Ascending aorta (tissue), 2 donors: Measurements from ENCODE around the gene EHD4. TPM values are rescaled to one million over a fixed set of nuclear protein-coding genes. Genes with fewer than 3 reads are reported as not detected.

Experiments used
- DNase-seq, 2 donors: peaks; one replicate each; pipeline ENCODE4 v3.0.0-alpha.2; 2019; ENCODE audit warnings: low spot score in 2 of 2
- H3K27ac ChIP-seq, 2 donors: fragments of 200-600 bp; sonication (generic); one replicate each; pipeline ENCODE4 v1.5.1; 2016 to 2017; ENCODE audit warnings: mild to moderate bottlenecking in 1 of 2
- H3K27me3 ChIP-seq: fragments of 200-600 bp; sonication (generic); one replicate; pipeline ENCODE4 v1.5.1; 2017
- H3K36me3 ChIP-seq, 2 donors: fragments of 200-600 bp; sonication (generic); one replicate each; pipeline ENCODE4 v1.5.1; 2016
- H3K4me1 ChIP-seq, 2 donors: fragments of 200-600 bp; sonication (generic); one replicate each; pipeline ENCODE4 v1.5.1; 2016 to 2017; ENCODE audit warnings: mild to moderate bottlenecking in 1 of 2
- H3K4me3 ChIP-seq, 2 donors: fragments of 200-600 bp; sonication (generic); one replicate each; pipeline ENCODE4 v1.5.1; 2016 to 2017; ENCODE audit warnings: mild to moderate bottlenecking in 1 of 2
- H3K9me3 ChIP-seq, 2 donors: fragments of 200-600 bp; sonication (generic); one replicate each; pipeline ENCODE4 v1.5.1; 2016
- intact Hi-C: fragments of 100-400 bp; cut with DNase I; formaldehyde crosslinking; loops from one replicate; pipeline ENCODE4 v1.15.1; 2023
- total RNA-seq: library from RNA; depleted of rRNA; stranded (reverse); fragments of >200 nt; gene quantifications from one replicate; pipeline ENCODE4 v1.1.0, GENCODE V29; 2016
- TF ChIP-seq, protein P1 (sequence below), 3 experiments: fragments of 200-600 bp in 2 of 3; fragments of 450-650 bp in 1 of 3; sonication (generic) in 2 of 3; IDR thresholded peaks; one replicate each; pipeline ENCODE4 v1.5.1; 2016 to 2019; ENCODE audit warnings: antibody characterized with exemption in 3 of 3, mild to moderate bottlenecking in 1 of 3, moderate library complexity in 1 of 3

The EHD4 gene
- total RNA-seq, 1 donor from 2014 or later, result 70.4 TPM

DNA sequence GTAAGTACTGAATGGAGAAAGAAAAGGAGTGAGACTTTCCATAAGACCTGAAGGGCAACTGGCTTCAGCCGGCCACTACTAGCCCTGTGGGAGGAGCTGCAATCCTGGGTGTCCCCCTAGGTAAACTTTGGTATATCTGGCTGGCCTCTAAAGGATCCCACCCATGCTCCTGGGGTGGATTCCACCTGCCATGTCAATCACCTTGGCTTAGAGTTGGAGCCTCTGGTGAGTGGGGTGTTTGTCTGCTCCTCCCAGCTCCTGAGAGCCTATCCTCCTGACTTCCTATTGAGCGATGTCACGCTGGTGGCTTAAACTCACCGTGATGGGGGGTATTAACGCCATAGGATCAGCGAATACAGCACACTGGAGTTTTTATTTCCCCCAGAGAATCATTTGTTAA is 81.1 kb downstream of the EHD4 start:
- TF ChIP-seq, protein P1, sequence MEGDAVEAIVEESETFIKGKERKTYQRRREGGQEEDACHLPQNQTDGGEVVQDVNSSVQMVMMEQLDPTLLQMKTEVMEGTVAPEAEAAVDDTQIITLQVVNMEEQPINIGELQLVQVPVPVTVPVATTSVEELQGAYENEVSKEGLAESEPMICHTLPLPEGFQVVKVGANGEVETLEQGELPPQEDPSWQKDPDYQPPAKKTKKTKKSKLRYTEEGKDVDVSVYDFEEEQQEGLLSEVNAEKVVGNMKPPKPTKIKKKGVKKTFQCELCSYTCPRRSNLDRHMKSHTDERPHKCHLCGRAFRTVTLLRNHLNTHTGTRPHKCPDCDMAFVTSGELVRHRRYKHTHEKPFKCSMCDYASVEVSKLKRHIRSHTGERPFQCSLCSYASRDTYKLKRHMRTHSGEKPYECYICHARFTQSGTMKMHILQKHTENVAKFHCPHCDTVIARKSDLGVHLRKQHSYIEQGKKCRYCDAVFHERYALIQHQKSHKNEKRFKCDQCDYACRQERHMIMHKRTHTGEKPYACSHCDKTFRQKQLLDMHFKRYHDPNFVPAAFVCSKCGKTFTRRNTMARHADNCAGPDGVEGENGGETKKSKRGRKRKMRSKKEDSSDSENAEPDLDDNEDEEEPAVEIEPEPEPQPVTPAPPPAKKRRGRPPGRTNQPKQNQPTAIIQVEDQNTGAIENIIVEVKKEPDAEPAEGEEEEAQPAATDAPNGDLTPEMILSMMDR (IDR thresholded peaks at IDR 0.05), result no peak
- Histone ChIP-seq H3K27me3 (no peaks in the 10 kb centered on the region), H3K4me1 (peaks cover 0 to 12% of the 10 kb centered on the region in 2 donors), H3K27ac (no peak overlapping the region), H3K9me3 (no peaks in the 10 kb centered on the region), H3K36me3 (no peaks in the 10 kb centered on the region), H3K4me3 (no peak overlapping the region)
- no peak for DNase-seq
- intact Hi-C loops, result no loop called here

DNA sequence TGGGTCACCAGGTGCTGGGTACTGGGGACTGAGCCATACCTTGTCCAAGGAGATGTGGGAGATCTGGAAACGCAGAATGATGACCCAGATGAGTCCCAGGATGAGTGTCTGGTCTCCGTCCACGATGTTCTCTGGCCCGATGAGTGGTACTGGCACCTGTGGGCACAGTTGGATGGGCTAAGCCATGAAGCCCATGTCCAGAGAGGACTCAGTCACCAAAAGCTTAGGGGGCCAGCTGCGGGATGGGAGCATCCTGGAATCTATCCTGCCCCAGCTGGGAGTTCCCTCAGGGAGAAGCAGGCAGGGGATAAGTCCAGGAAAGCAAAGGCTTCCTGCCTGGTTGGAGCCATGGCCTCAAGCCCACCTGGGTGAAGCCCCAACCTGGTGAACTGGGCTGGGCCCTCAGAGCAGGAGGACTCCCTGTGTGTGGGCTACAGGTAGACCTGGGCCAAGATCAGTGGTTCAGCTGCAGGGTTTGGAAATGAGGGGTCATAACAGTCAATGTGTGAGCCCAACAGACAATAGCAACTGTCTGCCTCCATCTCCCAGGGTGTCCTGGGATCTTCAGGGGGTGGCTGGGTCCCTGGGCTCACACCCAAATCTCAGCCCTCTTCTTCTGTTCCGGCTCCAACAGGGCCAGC is 82.2 kb downstream of the EHD4 start:
- Histone ChIP-seq H3K9me3 (no peaks in the 10 kb centered on the region), H3K4me1 (peaks cover 0 to 11% of the 10 kb centered on the region in 2 donors), H3K36me3 (no peaks in the 10 kb centered on the region), H3K4me3 (no peak overlapping the region), H3K27me3 (no peaks in the 10 kb centered on the region), H3K27ac (no peak overlapping the region)
- TF ChIP-seq, protein P1 (IDR thresholded peaks at IDR 0.05), result no peak
- intact Hi-C loops, result no loop called here
- no peak for DNase-seq

DNA sequence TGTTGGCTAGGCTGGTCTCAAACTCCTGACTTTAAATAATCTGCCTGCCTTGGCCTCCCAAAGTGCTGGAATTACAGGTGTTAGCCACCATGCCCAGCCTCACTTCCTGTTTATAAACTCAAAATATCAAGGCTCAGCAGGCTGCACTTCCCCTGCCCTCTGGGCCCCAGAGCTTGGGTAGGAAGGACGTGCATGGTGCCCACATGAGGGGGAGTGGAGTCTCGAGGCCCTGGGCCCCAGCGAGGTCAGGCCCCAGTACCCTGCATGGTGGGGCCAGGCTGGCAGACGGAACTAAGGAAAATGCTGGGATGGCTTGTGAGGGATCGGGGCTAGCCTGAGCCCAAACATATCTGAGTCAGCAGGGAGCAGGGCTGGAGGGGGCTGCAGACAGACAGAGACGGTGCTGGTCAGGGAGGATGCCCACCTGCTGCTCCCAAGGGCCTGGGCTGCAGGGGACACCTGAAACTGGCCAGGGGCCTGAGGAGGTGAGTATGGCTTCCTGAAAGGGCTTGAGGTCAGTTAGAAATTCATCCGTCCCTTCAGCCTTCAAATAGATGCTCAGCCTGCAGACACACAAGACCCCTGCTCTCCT is 83.6 kb downstream of the EHD4 start:
- Histone ChIP-seq H3K27ac (no peak overlapping the region), H3K36me3 (no peaks in the 10 kb centered on the region), H3K4me1 (no peaks in the 10 kb centered on the region), H3K4me3 (no peak overlapping the region), H3K9me3 (no peaks in the 10 kb centered on the region), H3K27me3 (no peaks in the 10 kb centered on the region)
- DNase-seq, result no peak
- intact Hi-C loops, result no loop called here
- TF ChIP-seq, protein P1 (IDR thresholded peaks at IDR 0.05), result no peak

DNA sequence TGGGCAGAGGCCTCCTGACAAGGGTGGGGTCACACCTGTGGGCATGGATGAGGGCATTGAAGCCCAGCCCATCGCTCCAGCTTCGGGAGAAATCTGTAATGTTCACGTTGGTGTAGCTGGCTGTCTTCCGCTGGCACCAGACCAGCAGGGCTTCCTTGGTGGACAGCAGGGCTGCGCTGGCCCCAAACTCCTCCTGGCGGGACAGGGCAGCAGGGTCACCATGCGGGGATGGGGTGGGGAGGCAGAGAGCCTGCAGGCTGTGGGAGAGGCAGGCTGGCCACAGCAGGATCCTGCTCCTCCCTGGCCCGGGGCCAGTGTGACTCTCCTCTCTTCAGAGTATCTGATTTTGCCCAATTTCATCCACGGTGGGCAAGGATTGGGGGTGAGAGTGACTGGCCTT is 84.5 kb downstream of the EHD4 start:
- Histone ChIP-seq H3K36me3 (no peaks in the 10 kb centered on the region), H3K4me1 (no peaks in the 10 kb centered on the region), H3K9me3 (no peaks in the 10 kb centered on the region), H3K4me3 (no peak overlapping the region), H3K27ac (no peak overlapping the region), H3K27me3 (no peaks in the 10 kb centered on the region)
- no peak for DNase-seq
- TF ChIP-seq, protein P1 (IDR thresholded peaks at IDR 0.05), result no peak
- intact Hi-C loops, result no loop called here

DNA sequence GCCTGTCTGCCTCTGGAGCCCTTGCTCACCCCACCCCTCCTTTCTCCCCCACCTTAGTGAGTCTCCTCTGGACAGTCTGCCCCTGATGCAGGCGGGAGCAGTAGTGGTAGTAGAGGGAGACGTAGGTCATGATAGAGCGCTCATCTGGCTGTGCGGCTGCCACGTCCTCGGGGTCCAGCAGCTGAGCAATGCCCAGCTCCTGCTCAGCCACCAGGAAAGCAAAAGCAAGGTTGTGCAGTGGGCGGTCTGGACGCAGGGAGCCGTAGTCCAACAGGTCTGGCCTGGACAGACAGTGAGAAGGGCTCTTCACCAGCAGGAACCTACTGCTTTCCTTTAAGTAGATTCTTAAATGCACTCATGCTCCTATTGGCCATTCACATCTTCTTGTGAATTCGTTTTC is 85.2 kb downstream of the EHD4 start:
- no peaks in the 10 kb centered on the region for H3K9me3 ChIP-seq
- H3K27ac ChIP-seq, result no peak overlapping the region
- H3K27me3 ChIP-seq, result no peaks in the 10 kb centered on the region
- TF ChIP-seq, protein P1 (IDR thresholded peaks at IDR 0.05), result no peak
- H3K4me1 ChIP-seq, result peaks cover 0 to 3% of the 10 kb centered on the region in 2 donors
- H3K4me3 ChIP-seq, result no peak overlapping the region
- intact Hi-C loops, result no loop called here
- no peak for DNase-seq
- no peaks in the 10 kb centered on the region for H3K36me3 ChIP-seq
